ENCODE data around the gene GSX2. TPM values are rescaled to one million over a fixed set of nuclear protein-coding genes. Genes with fewer than 3 reads are reported as not detected.
A peak's percentile ranks its signal among the peaks of the same experiment; 100 is the strongest.

The GSX2 gene
- total RNA-seq, 1 donor from 2014 or later, result not detected

- DNase-seq, result no peak
- peaks cover 4% of the 10 kb centered on the region for H3K36me3 Mint-ChIP-seq (ENCODE audit: unreplicated experiment)
- H3K9me3 Mint-ChIP-seq (ENCODE audit: unreplicated experiment), result peaks cover 8% of the 10 kb centered on the region
- no peak for TF ChIP-seq CTCF (IDR thresholded peaks at IDR 0.05; ENCODE audit: partially characterized antibody, unreplicated experiment)
- H3K27me3 Mint-ChIP-seq (ENCODE audit: unreplicated experiment), result peaks cover 30% of the 10 kb centered on the region
- H3K4me3 Mint-ChIP-seq (ENCODE audit: unreplicated experiment), result no peak overlapping the region
- no peak overlapping the region for H3K27ac Mint-ChIP-seq (ENCODE audit: unreplicated experiment)
- peaks cover 7% of the 10 kb centered on the region for H3K4me1 Mint-ChIP-seq (ENCODE audit: low read depth, unreplicated experiment)
Measured at GRCh38 chr4:54089875-54090274, 10.1 kb upstream of the GSX2 start.

- Mint-ChIP-seq H3K4me1 (ENCODE audit: low read depth, unreplicated experiment) (peaks cover 7% of the 10 kb centered on the region), H3K36me3 (ENCODE audit: unreplicated experiment) (peaks cover 4% of the 10 kb centered on the region), H3K27ac (ENCODE audit: unreplicated experiment) (no peak overlapping the region), H3K4me3 (ENCODE audit: unreplicated experiment) (no peak overlapping the region), H3K27me3 (ENCODE audit: unreplicated experiment) (peaks cover 32% of the 10 kb centered on the region), H3K9me3 (ENCODE audit: unreplicated experiment) (peaks cover 8% of the 10 kb centered on the region)
- no peak for DNase-seq
- TF ChIP-seq CTCF (IDR thresholded peaks at IDR 0.05; ENCODE audit: partially characterized antibody, unreplicated experiment), result no peak
Measured at GRCh38 chr4:54090404-54090803, 9.6 kb upstream of the GSX2 start.

- Mint-ChIP-seq H3K4me1 (ENCODE audit: low read depth, unreplicated experiment) (peaks cover 7% of the 10 kb centered on the region), H3K27ac (ENCODE audit: unreplicated experiment) (no peak overlapping the region), H3K9me3 (ENCODE audit: unreplicated experiment) (peaks cover 8% of the 10 kb centered on the region), H3K27me3 (ENCODE audit: unreplicated experiment) (peaks cover 35% of the 10 kb centered on the region), H3K36me3 (ENCODE audit: unreplicated experiment) (peaks cover 4% of the 10 kb centered on the region), H3K4me3 (ENCODE audit: unreplicated experiment) (peak overlapping the region; percentile 93)
- DNase-seq, result peak; percentile 24
- TF ChIP-seq CTCF (IDR thresholded peaks at IDR 0.05; ENCODE audit: partially characterized antibody, unreplicated experiment), result no peak
Measured at GRCh38 chr4:54090804-54091623, 8.9 kb upstream of the GSX2 start.

GRCh38 chr4:54091637-54092404, 8.1 kb upstream of the GSX2 start:
- peaks cover 8% of the 10 kb centered on the region for H3K9me3 Mint-ChIP-seq (ENCODE audit: unreplicated experiment)
- peak overlapping the region; percentile 93 for H3K4me3 Mint-ChIP-seq (ENCODE audit: unreplicated experiment)
- peaks cover 4% of the 10 kb centered on the region for H3K36me3 Mint-ChIP-seq (ENCODE audit: unreplicated experiment)
- no peak for TF ChIP-seq CTCF (IDR thresholded peaks at IDR 0.05; ENCODE audit: partially characterized antibody, unreplicated experiment)
- peak; percentile 48 for DNase-seq
- H3K27ac Mint-ChIP-seq (ENCODE audit: unreplicated experiment), result no peak overlapping the region
- peaks cover 43% of the 10 kb centered on the region for H3K27me3 Mint-ChIP-seq (ENCODE audit: unreplicated experiment)
- H3K4me1 Mint-ChIP-seq (ENCODE audit: low read depth, unreplicated experiment), result peaks cover 10% of the 10 kb centered on the region

Data from glutamatergic neuron (in vitro differentiated cells).